Measurements from ENCODE around the gene CRACR2B. TPM values are rescaled to one million over a fixed set of nuclear protein-coding genes. Genes with fewer than 3 reads are reported as not detected.
A peak's percentile ranks its signal among the peaks of the same experiment; 100 is the strongest.

The CRACR2B gene
- total and polyA plus RNA-seq, 2 of the 8 experiments (the other 6 are each of a cell fraction or from before 2014, with no cell fraction given) = 18.2 to 26.4 TPM

GRCh38 chr11:818396-819128 is 9.2 kb upstream of the CRACR2B start, which contains the start of gene PNPLA2:
Gene PNPLA2 (plus strand): TSS chr11:818914. CDS start chr11:819719, 805 bp downstream.
- DNase-seq (ENCODE audit: low read depth in 1 of 2, low spot score in 2 of 2) (peak in 1 of 2 experiments; percentile 69), FAIRE-seq (no peak)
- H2BK20ac ChIP-seq (ENCODE audit: low read length) = no peak within 1 kb of the TSS
- peak within 1 kb of the TSS; percentile 60; the same call in 1 of the 2 replicates for H2BK12ac ChIP-seq (ENCODE audit: low read depth, low read length)
- no peaks in the 10 kb centered on the region for H3K9me3 ChIP-seq (ENCODE audit: insufficient read depth in 2 of 2, low read depth in 1 of 2, low read length in 1 of 2)
- H2BK120ac ChIP-seq (replicated peaks; ENCODE audit: low read depth, low read length) = no peak within 1 kb of the TSS
- peaks cover 0 to 14% of the 10 kb centered on the region in 2 experiments for H4K20me1 ChIP-seq (replicated peaks in 1 of 2; ENCODE audit: control insufficient read depth in 1 of 2, insufficient read depth in 2 of 2, low read length in 2 of 2)
- H2BK15ac ChIP-seq (ENCODE audit: low read length) = 0 out of 2 replicates have a peak within 1 kb of the TSS, but pooled peaks have one; percentile 72
- peak within 1 kb of the TSS; percentile 70 to 83 for H3K4me2 ChIP-seq (ENCODE audit: insufficient read depth in 1 of 2, low read depth in 2 of 2, low read length in 2 of 2)
- H3K79me1 ChIP-seq (ENCODE audit: low read depth, low read length) = peaks cover 8% of the 10 kb centered on the region
- H3K23ac ChIP-seq (ENCODE audit: insufficient read length) = no peak within 1 kb of the TSS
- no peak within 1 kb of the TSS for H3K4ac ChIP-seq (replicated peaks; ENCODE audit: insufficient read length, low read depth, low read length)
- peaks cover 0 to 1% (median 0%) of the 10 kb centered on the region in 4 experiments; a peak in 4 of 8 replicates for H3K36me3 ChIP-seq (ENCODE audit: control insufficient read depth in 2 of 4, insufficient read depth in 4 of 4, low read length in 3 of 4)
- peak within 1 kb of the TSS; percentile 77 to 92 (median 80) for H3K4me3 ChIP-seq (ENCODE audit: extremely low read depth in 1 of 4, insufficient read depth in 2 of 4, low read depth in 3 of 4, low read length in 4 of 4)
- TF ChIP-seq BACH1 (IDR thresholded peaks at IDR 0.05; ENCODE audit: low read length) (0 out of 2 replicates have a peak, but pooled peaks have one; percentile 8), CEBPB (IDR thresholded peaks at IDR 0.05; ENCODE audit: low read depth, low read length) (no peak)
- ChIA-PET CTCF (ENCODE audit: partially characterized antibody) (interaction anchor here (1.1 to 2.7 kb wide), 7 partner anchors 7 to 30 kb away, joined by 3 to 10 read pairs (median 5); partner anchors contain the start of gene CD151), POLR2A (ENCODE audit: partially characterized antibody) (interaction anchor here (0.6 to 53.0 kb wide), 17 partner anchors 7 to 260 kb away, joined by 3 to 1917 read pairs (median 4); partner anchors contain the start of genes CD151, CEND1, CRACR2B and DEAF1)
- WGBS, 2 experiments (ENCODE audit: extremely low coverage in 1 of 2, insufficient coverage in 1 of 2, insufficient read length in 1 of 2, insufficient replicate concordance in 2 of 2, low coverage in 1 of 2, low lambda C conversion rate in 2 of 2, missing lambda C conversion rate in 1 of 2) = 81% methylated on average over 10 of the region's 20 CpGs; no CpG with 5 or more reads in 1 of the 2 experiments
- peaks cover 0 to 5% of the 10 kb centered on the region in 2 experiments; a peak in 1 of 4 replicates for H3K79me2 ChIP-seq (ENCODE audit: control insufficient read depth in 1 of 2, insufficient read depth in 2 of 2, low read length in 2 of 2)
- H3K14ac ChIP-seq (ENCODE audit: insufficient read length) = no peak within 1 kb of the TSS
- H3K4me1 ChIP-seq (replicated peaks in 1 of 4; ENCODE audit: control insufficient read depth in 3 of 4, insufficient read depth in 4 of 4, low read length in 3 of 4) = peaks cover 0 to 12% (median 9%) of the 10 kb centered on the region in 4 experiments; a peak in 5 of 7 replicates
- peak within 1 kb of the TSS; percentile 48 for H3K18ac ChIP-seq (ENCODE audit: extremely low read depth, low read length)
- H4K8ac ChIP-seq (ENCODE audit: extremely low read depth, insufficient read depth, low read length) = peak within 1 kb of the TSS; percentile 57
- H3K56ac ChIP-seq (replicated peaks; ENCODE audit: insufficient read length, low read depth, low read length) = no peak within 1 kb of the TSS
- H4K91ac ChIP-seq (replicated peaks; ENCODE audit: insufficient read length, low read length) = peak within 1 kb of the TSS; percentile 46
- H2BK5ac ChIP-seq (ENCODE audit: low read depth, low read length) = peak within 1 kb of the TSS; percentile 75; the same call in 1 of the 2 replicates
- peak within 1 kb of the TSS; percentile 64; the same call in 1 of the 2 replicates for H3K27ac ChIP-seq (ENCODE audit: low read depth, low read length)
- H3K9ac ChIP-seq (replicated peaks in 1 of 4; ENCODE audit: extremely low read depth in 1 of 4, low read depth in 3 of 4, low read length in 3 of 4) = peak within 1 kb of the TSS in 3 of 4 experiments; percentile 54 to 73 (median 67); a peak in 5 of 7 replicates
- no peak within 1 kb of the TSS for H2AFZ ChIP-seq (ENCODE audit: low read length)
- no peaks in the 10 kb centered on the region; a peak in 2 of 7 replicates for H3K27me3 ChIP-seq (replicated peaks in 1 of 4; ENCODE audit: control insufficient read depth in 3 of 4, extremely low read depth in 1 of 4, insufficient read depth in 3 of 4, low read length in 3 of 4)
- H3K23me2 ChIP-seq (ENCODE audit: low read depth, low read length) = peaks cover 8% of the 10 kb centered on the region; the same call in 1 of the 2 replicates
- no peak within 1 kb of the TSS for H2AK5ac ChIP-seq (ENCODE audit: low read depth, low read length)
- no peak within 1 kb of the TSS for H4K5ac ChIP-seq (ENCODE audit: insufficient read length, low read depth, low read length)

Data from H1 (cell line).